GM18873 (cell line): Measurements from ENCODE around the gene TFF3.
"Not testable (repeated sequence)": the region's sequence is repeated elsewhere in the genome, so short reads cannot be mapped to it uniquely, and the experiment has no call there.

Experiments
- ATAC-seq: cut with Tn5 transposase; IDR thresholded peaks from one replicate; pipeline ENCODE4 v1.9.1; 2021; ENCODE audit warnings: mild to moderate bottlenecking, moderate library complexity, moderate number of reproducible peaks; ENCODE audit not compliant: unreplicated experiment, low FRiP score

Gene TFF3

GRCh38 chr21:42307106-42307505 lies 8.1 kb downstream of the TFF3 start:
- ATAC-seq: no peak

- no peak for ATAC-seq
Measured at GRCh38 chr21:42306366-42307035, 8.7 kb downstream of the TFF3 start.

DNA sequence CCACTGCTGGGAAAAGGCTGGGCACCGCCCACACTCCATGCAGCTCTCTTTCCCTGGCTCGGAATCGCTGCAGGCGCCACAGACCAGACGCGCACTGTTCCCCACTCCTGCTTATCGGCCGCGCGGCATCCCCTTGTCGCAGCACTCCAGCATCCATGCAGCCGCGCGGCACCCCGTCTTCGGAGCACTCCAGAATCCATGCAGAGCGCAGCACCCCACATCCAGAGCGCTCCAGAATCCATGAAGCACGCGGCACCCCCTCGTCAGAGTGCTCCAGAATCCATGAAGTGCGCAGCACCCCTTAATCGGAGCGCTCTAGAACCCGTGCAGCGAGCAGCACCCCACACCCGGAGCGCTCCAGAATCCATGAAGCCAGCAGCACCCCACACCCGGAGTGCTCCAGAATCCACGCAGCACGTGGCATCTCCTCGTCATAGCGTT lies 9.5 kb downstream of the TFF3 start:
- ATAC-seq: no peak

GRCh38 chr21:42304556-42305454 lies 10.4 kb downstream of the TFF3 start:
- no peak for ATAC-seq

GRCh38 chr21:42303443-42303842 lies 11.8 kb downstream of the TFF3 start:
- no peak for ATAC-seq

DNA sequence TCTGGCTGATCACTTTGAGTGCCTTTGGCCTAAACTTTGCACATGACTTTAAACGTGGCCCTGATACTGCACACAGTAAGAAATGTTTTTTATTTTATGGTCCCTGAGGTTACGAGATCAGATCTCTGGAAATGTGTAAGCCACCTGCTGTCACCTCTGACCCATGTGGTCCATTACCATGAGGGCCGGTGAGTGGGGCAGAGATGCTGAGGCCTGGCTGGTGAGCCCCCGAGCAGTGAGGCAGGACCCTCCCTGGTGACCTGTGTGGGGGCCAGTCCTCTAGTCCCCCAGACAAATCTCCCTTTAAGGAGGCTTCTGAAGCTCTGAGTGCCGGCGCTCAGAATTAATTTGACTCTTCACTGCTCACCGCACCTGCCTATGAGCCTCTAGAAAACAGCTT lies 12.4 kb downstream of the TFF3 start:
- no peak for ATAC-seq

DNA sequence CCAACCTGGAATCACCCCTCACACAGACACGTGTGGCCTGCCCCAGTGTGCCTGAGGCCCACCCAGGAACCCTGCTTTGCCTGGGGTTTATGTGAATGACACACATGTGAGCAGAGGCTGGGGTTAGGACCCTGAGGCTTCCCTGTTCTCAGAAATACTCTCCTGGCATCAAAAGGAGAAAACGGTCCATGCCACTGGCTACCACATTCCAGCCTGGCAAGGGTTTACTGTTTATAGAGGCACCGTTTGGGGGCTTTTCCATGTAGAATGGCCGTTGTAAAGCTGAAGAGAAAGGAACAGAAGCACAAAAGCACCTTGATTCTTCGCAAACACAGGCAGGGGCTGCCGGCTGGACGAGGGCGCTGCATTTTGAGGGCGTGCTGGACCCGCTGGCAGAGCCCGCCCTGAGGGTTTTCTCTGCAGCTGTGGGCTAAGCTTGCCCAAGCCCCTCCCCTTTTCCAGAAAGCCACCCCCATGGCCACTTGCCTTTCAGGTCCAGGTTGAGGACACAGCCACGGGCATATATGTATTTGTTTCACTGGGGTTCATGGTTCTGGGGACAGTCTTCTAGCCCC lies 13.0 kb downstream of the TFF3 start:
- no peak for ATAC-seq

DNA sequence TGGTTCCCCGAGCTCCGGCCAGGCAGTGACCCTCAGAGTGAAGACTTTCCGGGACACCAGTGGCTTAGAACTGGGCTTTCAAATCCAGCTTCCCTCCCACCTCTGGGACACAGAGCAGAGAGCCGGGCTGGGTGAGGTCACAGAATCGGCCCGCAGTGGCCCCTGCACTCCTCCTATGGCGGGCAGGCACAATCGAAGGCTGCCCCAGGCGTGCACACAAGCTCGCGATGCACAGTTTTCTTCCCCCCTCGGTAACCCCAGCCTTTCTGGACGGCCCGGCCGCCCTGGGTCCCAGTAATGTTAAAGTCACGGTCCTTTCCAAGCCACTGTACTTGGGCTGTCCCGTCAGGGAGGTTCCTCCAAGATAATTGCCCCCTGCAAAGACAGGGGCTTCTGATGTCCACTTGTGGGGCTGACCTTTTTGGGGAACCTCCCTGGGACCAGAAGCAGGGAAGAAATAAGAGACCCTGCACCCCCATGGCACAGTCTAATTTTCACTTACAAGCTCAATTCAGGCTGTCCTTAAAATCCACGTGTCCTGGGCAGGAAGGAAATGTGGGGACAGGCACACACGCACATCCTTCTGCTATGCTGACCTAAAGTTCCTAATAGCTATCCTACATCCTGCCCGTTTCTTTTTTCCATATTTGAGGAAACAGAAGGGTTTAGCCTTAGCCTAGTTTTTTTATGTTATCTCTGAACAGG lies 13.7 kb downstream of the TFF3 start:
- no peak for ATAC-seq

GRCh38 chr21:42300956-42301355 lies 14.3 kb downstream of the TFF3 start:
- ATAC-seq: no peak

DNA sequence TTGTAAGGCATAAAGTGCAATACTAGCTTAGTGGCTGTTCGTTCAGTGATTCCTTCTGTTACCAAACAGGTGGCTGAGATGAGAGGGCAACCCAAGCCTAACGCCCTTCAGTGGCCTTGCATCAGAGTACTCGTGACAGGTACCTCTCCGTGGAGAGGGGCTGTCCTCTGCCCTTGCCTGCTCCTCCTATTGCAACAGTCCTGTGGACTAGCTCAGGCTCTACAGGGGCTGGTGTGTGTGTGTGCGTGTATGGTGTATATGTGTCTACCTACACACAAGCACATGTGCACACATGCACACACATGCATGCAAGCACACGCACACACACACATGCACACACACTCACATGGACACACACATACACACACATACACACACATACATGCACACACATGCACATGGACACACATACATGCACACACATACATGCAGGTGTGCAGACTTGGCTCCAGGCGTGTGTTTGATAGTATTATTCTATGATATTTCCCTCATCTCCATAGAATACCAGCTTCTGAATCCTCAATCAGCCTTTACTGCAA lies 15.1 kb downstream of the TFF3 start:
- no peak for ATAC-seq

- no peak for ATAC-seq
Measured at GRCh38 chr21:42299324-42300044, 15.7 kb downstream of the TFF3 start.

GRCh38 chr21:42298657-42299056 lies 16.6 kb downstream of the TFF3 start:
- ATAC-seq: no peak

DNA sequence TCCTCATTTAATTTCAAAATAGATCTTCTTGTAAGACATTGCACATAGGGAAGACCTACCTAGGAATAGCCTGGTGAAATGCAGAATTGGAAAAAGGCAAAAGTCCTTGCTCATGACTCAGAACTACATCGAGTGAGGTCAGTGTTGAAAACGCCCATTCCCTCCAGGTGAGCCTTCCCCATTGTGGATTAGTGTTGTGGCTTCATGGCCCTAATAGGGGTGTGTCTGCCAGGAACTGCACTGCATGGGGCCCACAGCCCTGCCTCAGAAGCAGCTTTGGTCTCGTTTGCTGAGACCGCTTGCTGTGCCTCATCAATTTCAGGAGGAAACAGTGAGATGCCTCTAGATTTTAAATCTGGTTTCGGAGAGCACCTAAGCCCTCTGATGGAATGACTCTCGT lies 17.0 kb downstream of the TFF3 start:
- ATAC-seq: no peak

DNA sequence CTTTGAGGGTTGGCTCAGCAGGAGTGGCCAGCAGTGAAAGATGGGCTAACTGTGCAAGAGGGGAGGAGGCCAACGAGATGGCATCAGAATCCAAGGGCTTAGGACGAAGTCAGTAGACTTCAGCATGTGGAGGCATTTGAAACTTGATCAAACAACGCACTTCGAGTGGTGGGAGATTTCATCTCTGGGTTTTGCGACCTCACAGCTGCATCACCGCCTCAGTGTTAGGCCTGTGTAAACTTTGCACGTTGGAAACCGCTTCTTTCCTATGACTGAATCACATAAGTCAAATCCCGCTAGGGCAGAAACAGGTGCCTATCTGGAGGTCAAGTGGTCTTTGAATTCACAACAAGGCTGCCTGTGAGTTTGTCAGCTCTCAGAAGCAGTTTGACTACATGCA lies 17.8 kb downstream of the TFF3 start:
- no peak for ATAC-seq

GRCh38 chr21:42296501-42296900 lies 18.7 kb downstream of the TFF3 start:
- no peak for ATAC-seq

DNA sequence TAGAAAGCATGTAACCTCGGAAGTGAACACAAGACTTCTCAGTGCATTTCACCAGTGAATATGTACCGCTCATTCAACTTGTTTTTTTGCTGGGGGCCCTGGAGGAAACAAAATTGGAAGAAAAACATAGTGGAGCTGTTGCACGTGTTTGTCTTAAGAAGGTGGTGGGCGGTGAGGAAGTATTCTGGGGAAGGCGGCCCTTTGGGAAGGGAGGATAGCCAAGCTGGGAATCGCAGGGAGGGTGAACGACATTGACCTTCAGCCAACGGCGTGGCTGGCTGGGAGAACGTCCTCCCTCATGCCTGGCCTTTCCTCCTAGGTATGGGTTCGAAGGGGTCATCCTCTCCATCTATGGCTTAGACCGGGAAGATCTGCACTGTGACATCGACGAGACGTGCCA lies 19.4 kb downstream of the TFF3 start:
- ATAC-seq: no peak

DNA sequence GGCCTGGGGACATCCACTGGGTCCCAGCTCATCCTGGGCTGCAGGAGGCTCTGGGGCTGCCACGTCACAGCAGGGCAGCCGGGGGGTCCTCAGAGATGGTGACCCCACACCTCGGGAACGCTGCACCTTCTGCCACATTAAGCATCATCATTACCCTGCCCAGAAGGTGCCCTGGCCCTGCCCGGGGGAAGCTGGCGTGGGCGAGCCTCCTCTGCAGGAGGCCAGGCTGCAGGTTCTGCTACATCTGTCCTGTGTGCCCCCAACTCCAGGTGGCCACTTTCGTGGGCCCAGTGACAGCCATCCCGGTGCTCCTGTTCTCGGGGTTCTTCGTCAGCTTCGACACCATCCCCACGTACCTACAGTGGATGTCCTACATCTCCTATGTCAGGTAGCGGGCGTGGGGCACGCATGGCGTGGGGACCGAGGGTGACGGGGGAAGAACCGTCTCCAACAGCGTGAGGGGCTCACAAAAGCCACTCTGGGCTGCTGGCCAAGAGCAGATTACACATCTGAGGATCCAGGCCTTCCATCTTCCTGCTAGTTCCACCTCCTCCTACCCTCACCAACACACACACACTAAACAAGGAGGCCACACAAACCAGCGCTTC lies 20.8 kb downstream of the TFF3 start:
- ATAC-seq: no peak

GRCh38 chr21:42293649-42294272 lies 21.4 kb downstream of the TFF3 start:
- no peak for ATAC-seq

GRCh38 chr21:42292563-42293142 lies 22.6 kb downstream of the TFF3 start:
- ATAC-seq: not testable (repeated sequence)
